Measurements from ENCODE around the gene GLI1.

- TF ChIP-seq, protein P1, sequence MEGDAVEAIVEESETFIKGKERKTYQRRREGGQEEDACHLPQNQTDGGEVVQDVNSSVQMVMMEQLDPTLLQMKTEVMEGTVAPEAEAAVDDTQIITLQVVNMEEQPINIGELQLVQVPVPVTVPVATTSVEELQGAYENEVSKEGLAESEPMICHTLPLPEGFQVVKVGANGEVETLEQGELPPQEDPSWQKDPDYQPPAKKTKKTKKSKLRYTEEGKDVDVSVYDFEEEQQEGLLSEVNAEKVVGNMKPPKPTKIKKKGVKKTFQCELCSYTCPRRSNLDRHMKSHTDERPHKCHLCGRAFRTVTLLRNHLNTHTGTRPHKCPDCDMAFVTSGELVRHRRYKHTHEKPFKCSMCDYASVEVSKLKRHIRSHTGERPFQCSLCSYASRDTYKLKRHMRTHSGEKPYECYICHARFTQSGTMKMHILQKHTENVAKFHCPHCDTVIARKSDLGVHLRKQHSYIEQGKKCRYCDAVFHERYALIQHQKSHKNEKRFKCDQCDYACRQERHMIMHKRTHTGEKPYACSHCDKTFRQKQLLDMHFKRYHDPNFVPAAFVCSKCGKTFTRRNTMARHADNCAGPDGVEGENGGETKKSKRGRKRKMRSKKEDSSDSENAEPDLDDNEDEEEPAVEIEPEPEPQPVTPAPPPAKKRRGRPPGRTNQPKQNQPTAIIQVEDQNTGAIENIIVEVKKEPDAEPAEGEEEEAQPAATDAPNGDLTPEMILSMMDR (IDR thresholded peaks at IDR 0.05; ENCODE audit: poor library complexity, severe bottlenecking): no peak
- no peak for TF ChIP-seq TAF1 (IDR thresholded peaks at IDR 0.05; ENCODE audit: low read depth)
- no peak for TF ChIP-seq RAD21 (conservative IDR thresholded peaks at IDR 0.05)
- TF ChIP-seq POLR2AphosphoS5 (IDR thresholded peaks at IDR 0.05): no peak
- TF ChIP-seq MXI1 (conservative IDR thresholded peaks at IDR 0.05; ENCODE audit: poor library complexity, severe bottlenecking): no peak
- no peak for TF ChIP-seq EZH2 (IDR thresholded peaks at IDR 0.05; ENCODE audit: borderline replicate concordance, insufficient read depth, low read length, poor library complexity, severe bottlenecking)
- TF ChIP-seq, protein P2, sequence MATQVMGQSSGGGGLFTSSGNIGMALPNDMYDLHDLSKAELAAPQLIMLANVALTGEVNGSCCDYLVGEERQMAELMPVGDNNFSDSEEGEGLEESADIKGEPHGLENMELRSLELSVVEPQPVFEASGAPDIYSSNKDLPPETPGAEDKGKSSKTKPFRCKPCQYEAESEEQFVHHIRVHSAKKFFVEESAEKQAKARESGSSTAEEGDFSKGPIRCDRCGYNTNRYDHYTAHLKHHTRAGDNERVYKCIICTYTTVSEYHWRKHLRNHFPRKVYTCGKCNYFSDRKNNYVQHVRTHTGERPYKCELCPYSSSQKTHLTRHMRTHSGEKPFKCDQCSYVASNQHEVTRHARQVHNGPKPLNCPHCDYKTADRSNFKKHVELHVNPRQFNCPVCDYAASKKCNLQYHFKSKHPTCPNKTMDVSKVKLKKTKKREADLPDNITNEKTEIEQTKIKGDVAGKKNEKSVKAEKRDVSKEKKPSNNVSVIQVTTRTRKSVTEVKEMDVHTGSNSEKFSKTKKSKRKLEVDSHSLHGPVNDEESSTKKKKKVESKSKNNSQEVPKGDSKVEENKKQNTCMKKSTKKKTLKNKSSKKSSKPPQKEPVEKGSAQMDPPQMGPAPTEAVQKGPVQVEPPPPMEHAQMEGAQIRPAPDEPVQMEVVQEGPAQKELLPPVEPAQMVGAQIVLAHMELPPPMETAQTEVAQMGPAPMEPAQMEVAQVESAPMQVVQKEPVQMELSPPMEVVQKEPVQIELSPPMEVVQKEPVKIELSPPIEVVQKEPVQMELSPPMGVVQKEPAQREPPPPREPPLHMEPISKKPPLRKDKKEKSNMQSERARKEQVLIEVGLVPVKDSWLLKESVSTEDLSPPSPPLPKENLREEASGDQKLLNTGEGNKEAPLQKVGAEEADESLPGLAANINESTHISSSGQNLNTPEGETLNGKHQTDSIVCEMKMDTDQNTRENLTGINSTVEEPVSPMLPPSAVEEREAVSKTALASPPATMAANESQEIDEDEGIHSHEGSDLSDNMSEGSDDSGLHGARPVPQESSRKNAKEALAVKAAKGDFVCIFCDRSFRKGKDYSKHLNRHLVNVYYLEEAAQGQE (IDR thresholded peaks at IDR 0.05; ENCODE audit: borderline replicate concordance): no peak
- no peak for TF ChIP-seq SMC3 (conservative IDR thresholded peaks at IDR 0.05; ENCODE audit: poor library complexity)
Measured at GRCh38 chr12:57496822-57497221, 37.2 kb downstream of the GLI1 start.

All from neural cell (in vitro differentiated cells).